Raji (cell line): ENCODE results near the gene ZNF446.

Experiments
- POLR2A ChIP-seq: IDR thresholded peaks from 2 replicates; pipeline ENCODE4 v1.6.1; 2011; ENCODE audit warnings: low read depth, low read length, control low read depth; ENCODE audit not compliant: insufficient read depth

Gene ZNF446

GRCh38 chr19:58475714-58476497 is at the start of gene ZNF446:
TSS of gene ZNF446 (plus strand) at chr19:58476352. CDS start at chr19:58477219, 867 bp downstream.
- TF ChIP-seq POLR2A = peak; percentile 64

DNA sequence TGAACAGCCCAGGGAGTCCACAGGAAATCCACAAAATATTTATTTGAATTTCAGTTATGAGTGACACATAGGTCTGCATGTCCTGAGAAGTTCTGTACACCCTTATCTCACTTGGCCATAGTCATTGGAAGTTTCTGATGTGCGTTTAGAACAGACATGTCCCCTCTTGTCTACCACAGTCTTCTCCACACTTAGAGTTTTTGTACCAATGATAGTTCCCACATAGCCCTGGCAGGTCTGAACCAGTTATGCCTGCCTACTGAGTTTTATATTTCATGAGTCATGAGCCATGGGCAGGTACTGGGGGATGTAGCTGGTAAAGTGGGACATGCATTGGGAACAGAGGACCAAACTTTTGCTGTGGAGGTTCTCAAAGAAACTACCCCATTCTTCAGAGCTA is 47.5 kb upstream of the ZNF446 start:
- TF ChIP-seq POLR2A = no peak

DNA sequence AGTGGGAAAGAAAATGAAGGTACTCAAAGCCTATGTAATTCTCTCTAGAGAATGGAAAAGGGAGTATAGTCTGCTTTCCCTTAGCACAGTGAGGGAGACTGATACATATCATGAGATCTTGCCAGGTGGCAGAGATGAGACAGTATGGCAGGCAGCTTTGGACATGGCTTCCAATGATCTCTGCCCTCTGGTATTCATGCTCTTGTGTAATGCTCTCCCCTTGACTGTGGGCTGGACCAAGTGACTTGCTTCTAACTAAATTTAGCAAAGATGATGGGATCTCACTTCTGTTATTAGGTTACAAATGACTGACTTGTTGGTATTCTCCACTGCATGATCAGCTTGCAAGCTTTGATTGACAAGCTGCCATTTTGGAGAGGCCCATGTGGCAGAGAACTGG is 46.4 kb upstream of the ZNF446 start:
- no peak for TF ChIP-seq POLR2A

GRCh38 chr19:58434217-58434616 is 41.9 kb upstream of the ZNF446 start:
- TF ChIP-seq POLR2A = no peak

- TF ChIP-seq POLR2A = peak; percentile 72
Observed at GRCh38 chr19:58439576-58440554, 36.3 kb upstream of the ZNF446 start, which contains the start of gene ZNF132. TSS of gene ZNF132 (minus strand) at chr19:58440153. CDS start at chr19:58439821, 332 bp downstream.

- no peak for TF ChIP-seq POLR2A
Observed at GRCh38 chr19:58440556-58440955, 35.6 kb upstream of the ZNF446 start.

- no peak for TF ChIP-seq POLR2A
Observed at GRCh38 chr19:58450856-58451357, 25.2 kb upstream of the ZNF446 start.

- peak; percentile 85 for TF ChIP-seq POLR2A
Observed at GRCh38 chr19:58451358-58452101, 24.6 kb upstream of the ZNF446 start, which contains the start of gene ZNF324B. TSS of gene ZNF324B (plus strand) at chr19:58451622. CDS start at chr19:58453702, 2,080 bp downstream.

- no peak for TF ChIP-seq POLR2A
Observed at GRCh38 chr19:58453743-58454142, 22.4 kb upstream of the ZNF446 start.

DNA sequence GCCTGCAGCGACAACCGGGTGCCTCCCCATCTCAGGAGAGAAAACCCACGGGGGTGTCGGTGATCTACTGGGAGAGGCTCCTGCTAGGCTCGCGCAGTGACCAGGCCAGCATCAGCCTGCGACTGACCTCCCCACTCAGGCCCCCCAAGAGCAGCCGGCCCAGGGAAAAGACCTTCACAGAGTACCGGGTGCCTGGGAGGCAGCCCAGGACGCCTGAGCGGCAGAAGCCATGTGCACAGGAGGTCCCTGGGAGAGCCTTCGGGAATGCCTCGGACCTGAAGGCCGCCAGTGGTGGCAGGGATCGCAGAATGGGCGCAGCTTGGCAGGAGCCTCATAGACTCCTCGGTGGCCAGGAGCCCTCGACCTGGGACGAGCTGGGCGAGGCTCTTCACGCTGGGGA is 20.8 kb upstream of the ZNF446 start:
- TF ChIP-seq POLR2A = no peak

DNA sequence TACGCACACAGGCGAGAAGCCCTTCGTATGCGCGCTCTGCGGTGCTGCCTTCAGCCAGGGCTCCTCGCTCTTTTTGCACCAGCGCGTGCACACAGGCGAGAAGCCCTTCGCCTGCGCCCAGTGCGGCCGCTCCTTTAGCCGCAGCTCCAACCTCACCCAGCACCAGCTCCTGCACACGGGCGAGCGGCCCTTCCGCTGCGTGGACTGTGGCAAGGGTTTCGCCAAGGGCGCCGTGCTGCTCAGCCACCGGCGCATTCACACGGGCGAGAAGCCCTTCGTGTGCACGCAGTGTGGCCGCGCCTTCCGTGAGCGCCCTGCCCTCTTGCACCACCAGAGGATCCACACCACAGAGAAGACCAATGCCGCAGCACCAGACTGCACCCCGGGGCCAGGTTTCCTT is 20.0 kb upstream of the ZNF446 start:
- no peak for TF ChIP-seq POLR2A

DNA sequence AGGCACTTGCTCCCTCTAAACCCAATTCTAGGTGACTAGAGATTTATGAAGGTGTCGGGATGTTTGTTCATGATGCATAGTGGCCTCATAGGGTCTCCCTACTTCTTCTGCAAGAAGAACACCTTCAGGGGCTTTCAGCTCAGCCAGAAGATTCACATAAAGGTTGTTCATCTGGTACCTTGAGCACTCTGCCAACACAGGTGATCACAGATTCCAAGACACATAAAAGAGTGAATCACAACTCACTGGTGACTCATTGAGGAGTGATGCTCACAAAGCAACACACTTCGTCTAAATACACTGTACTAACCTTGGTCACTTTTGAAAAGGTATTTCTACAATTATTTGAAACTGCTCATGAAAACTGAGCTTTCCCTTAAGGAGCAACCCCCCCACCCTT is 16.1 kb upstream of the ZNF446 start:
- no peak for TF ChIP-seq POLR2A

DNA sequence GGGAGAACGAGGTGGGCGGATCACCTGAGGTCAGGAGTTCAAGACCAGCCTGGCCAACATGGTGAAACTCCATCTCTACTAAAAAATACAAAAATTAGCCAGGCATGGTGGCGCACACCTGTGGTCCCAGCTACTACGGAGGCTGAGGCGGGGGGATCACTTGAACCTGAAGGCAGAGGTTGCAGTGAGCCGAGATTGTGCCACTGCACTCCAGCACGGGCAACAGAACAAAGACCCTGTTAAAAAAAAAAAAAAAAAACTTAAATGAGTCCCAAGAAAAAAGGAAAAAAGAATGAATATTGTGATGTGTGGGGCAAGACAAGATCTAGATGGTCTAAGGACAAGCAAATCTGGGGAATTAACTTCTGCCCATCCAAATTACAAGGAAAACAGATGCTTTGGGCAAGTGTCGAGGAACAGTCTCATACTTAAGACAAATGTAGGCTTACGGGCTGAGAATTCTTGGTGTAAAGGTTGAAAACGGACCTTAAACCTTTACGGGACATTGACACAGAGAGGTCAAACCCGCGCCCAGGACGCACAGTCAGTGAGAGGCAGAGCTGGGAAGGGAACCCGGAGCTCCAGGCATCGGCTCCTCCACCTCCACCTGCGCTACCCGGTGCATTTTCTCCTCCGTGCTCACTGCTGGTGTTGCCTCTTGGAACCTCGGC is 9.9 kb upstream of the ZNF446 start:
- TF ChIP-seq POLR2A = no peak
